HAP-1 (cell line): ENCODE data around the gene BACE2.

ENCODE experiments used
- DNase-seq, 2 experiments: peaks; one replicate each; pipeline ENCODE4 v3.0.0-alpha.2; 2016 to 2020; ENCODE audit warnings: low spot score in 2 of 2
- H3K27me3 ChIP-seq: fragments of 250-450 bp; sonication (Bioruptor Pico); 2 replicates; pipeline ENCODE4 v1.5.1; 2020; ENCODE audit warnings: low read depth, mild to moderate bottlenecking, moderate library complexity
- H3K36me3 ChIP-seq: fragments of 250-450 bp; sonication (Bioruptor Pico); replicated peaks from 2 replicates; pipeline ENCODE4 v1.5.1; 2020; ENCODE audit warnings: mild to moderate bottlenecking
- H3K4me1 ChIP-seq: fragments of 250-450 bp; sonication (Bioruptor Pico); 2 replicates; pipeline ENCODE4 v1.5.1; 2020; ENCODE audit warnings: mild to moderate bottlenecking
- H3K4me3 ChIP-seq: fragments of 250-450 bp; sonication (Bioruptor Pico); 2 replicates; pipeline ENCODE4 v1.5.1; 2020; ENCODE audit warnings: mild to moderate bottlenecking, moderate library complexity
- H3K9me3 ChIP-seq: fragments of 250-450 bp; sonication (Bioruptor Pico); 2 replicates; pipeline ENCODE4 v1.5.1; 2020; ENCODE audit warnings: mild to moderate bottlenecking, moderate library complexity
- in situ Hi-C: fragments of 300-500 bp; cut with MboI; formaldehyde crosslinking; loops from 3 replicates; pipeline ENCODE4 v1.14.3; 2020; ENCODE audit warnings: low sequenced_read_pairs, inconsistent platforms, mixed read lengths

BACE2 gene

GRCh38 chr21:41162096-41162495 is 5.9 kb upstream of the BACE2 start:
- H3K9me3 ChIP-seq, result 0 out of 2 replicates have a peak, but pooled peaks cover 2% of the 10 kb centered on the region
- in situ Hi-C loops, result no loop called here
- no peaks in the 10 kb centered on the region for H3K27me3 ChIP-seq
- H3K36me3 ChIP-seq, result no peaks in the 10 kb centered on the region
- DNase-seq, result no peak
- no peak overlapping the region for H3K4me3 ChIP-seq
- no peaks in the 10 kb centered on the region for H3K4me1 ChIP-seq

GRCh38 chr21:41163091-41163490 is 4.9 kb upstream of the BACE2 start:
- H3K36me3 ChIP-seq, result no peaks in the 10 kb centered on the region
- in situ Hi-C loops, result no loop called here
- H3K4me1 ChIP-seq, result no peaks in the 10 kb centered on the region
- H3K27me3 ChIP-seq, result no peaks in the 10 kb centered on the region
- H3K4me3 ChIP-seq, result no peak overlapping the region
- H3K9me3 ChIP-seq, result 0 out of 2 replicates have a peak, but pooled peaks cover 2% of the 10 kb centered on the region
- DNase-seq, result no peak

- Histone ChIP-seq H3K27me3 (no peaks in the 10 kb centered on the region), H3K9me3 (0 out of 2 replicates have a peak, but pooled peaks cover 2% of the 10 kb centered on the region), H3K36me3 (no peaks in the 10 kb centered on the region), H3K4me1 (no peaks in the 10 kb centered on the region), H3K4me3 (no peak overlapping the region)
- DNase-seq, result no peak
- in situ Hi-C loops, result no loop called here
Measured at GRCh38 chr21:41164052-41164451, 3.9 kb upstream of the BACE2 start.

- Histone ChIP-seq H3K36me3 (no peaks in the 10 kb centered on the region), H3K9me3 (0 out of 2 replicates have a peak, but pooled peaks cover 2% of the 10 kb centered on the region), H3K27me3 (no peaks in the 10 kb centered on the region), H3K4me1 (no peaks in the 10 kb centered on the region), H3K4me3 (no peak overlapping the region)
- DNase-seq, result no peak
- in situ Hi-C loops, result no loop called here
Measured at GRCh38 chr21:41164981-41165655, 2.8 kb upstream of the BACE2 start.

- Histone ChIP-seq H3K4me3 (no peak overlapping the region), H3K36me3 (no peaks in the 10 kb centered on the region), H3K4me1 (no peaks in the 10 kb centered on the region), H3K27me3 (no peaks in the 10 kb centered on the region), H3K9me3 (0 out of 2 replicates have a peak, but pooled peaks cover 2% of the 10 kb centered on the region)
- DNase-seq, result no peak
- in situ Hi-C loops, result no loop called here
Measured at GRCh38 chr21:41166884-41167283, 1.1 kb upstream of the BACE2 start.

- Histone ChIP-seq H3K27me3 (no peaks in the 10 kb centered on the region), H3K9me3 (0 out of 2 replicates have a peak, but pooled peaks cover 2% of the 10 kb centered on the region), H3K4me3 (no peak overlapping the region), H3K36me3 (no peaks in the 10 kb centered on the region), H3K4me1 (no peaks in the 10 kb centered on the region)
- no peak for DNase-seq
- in situ Hi-C loops, result no loop called here
Measured at GRCh38 chr21:41168391-41169257, 664 bp downstream of the BACE2 start.

GRCh38 chr21:41169258-41169576 is 1.3 kb downstream of the BACE2 start:
- Histone ChIP-seq H3K27me3 (no peaks in the 10 kb centered on the region), H3K9me3 (0 out of 2 replicates have a peak, but pooled peaks cover under 1% of the 10 kb centered on the region), H3K4me1 (no peaks in the 10 kb centered on the region), H3K36me3 (no peaks in the 10 kb centered on the region), H3K4me3 (no peak overlapping the region)
- no peak for DNase-seq
- in situ Hi-C loops, result no loop called here

- Histone ChIP-seq H3K4me1 (no peaks in the 10 kb centered on the region), H3K9me3 (no peaks in the 10 kb centered on the region), H3K36me3 (no peaks in the 10 kb centered on the region), H3K4me3 (no peak overlapping the region), H3K27me3 (no peaks in the 10 kb centered on the region)
- in situ Hi-C loops, result no loop called here
- no peak for DNase-seq
Measured at GRCh38 chr21:41169701-41170100, 1.7 kb downstream of the BACE2 start.

GRCh38 chr21:41170442-41170841 is 2.5 kb downstream of the BACE2 start:
- in situ Hi-C loops, result no loop called here
- no peaks in the 10 kb centered on the region for H3K27me3 ChIP-seq
- no peaks in the 10 kb centered on the region for H3K4me1 ChIP-seq
- H3K36me3 ChIP-seq, result no peaks in the 10 kb centered on the region
- no peaks in the 10 kb centered on the region for H3K9me3 ChIP-seq
- no peak for DNase-seq
- no peak overlapping the region for H3K4me3 ChIP-seq

GRCh38 chr21:41170859-41171609 is 3.1 kb downstream of the BACE2 start:
- H3K4me1 ChIP-seq, result no peaks in the 10 kb centered on the region
- in situ Hi-C loops, result no loop called here
- no peaks in the 10 kb centered on the region for H3K36me3 ChIP-seq
- H3K9me3 ChIP-seq, result no peaks in the 10 kb centered on the region
- no peak for DNase-seq
- no peaks in the 10 kb centered on the region for H3K27me3 ChIP-seq
- no peak overlapping the region for H3K4me3 ChIP-seq

GRCh38 chr21:41175080-41175479 is 7.1 kb downstream of the BACE2 start:
- no peaks in the 10 kb centered on the region for H3K27me3 ChIP-seq
- H3K4me3 ChIP-seq, result no peak overlapping the region
- no peaks in the 10 kb centered on the region for H3K4me1 ChIP-seq
- in situ Hi-C loops, result no loop called here
- DNase-seq, result no peak
- H3K9me3 ChIP-seq, result no peaks in the 10 kb centered on the region
- no peaks in the 10 kb centered on the region for H3K36me3 ChIP-seq

- Histone ChIP-seq H3K36me3 (no peaks in the 10 kb centered on the region), H3K27me3 (no peaks in the 10 kb centered on the region), H3K9me3 (no peaks in the 10 kb centered on the region; the same call in 1 of the 2 replicates), H3K4me3 (no peak overlapping the region), H3K4me1 (no peaks in the 10 kb centered on the region)
- in situ Hi-C loops, result no loop called here
- no peak for DNase-seq
Measured at GRCh38 chr21:41176846-41177245, 8.9 kb downstream of the BACE2 start.

GRCh38 chr21:41180752-41181151 is 12.8 kb downstream of the BACE2 start:
- H3K4me3 ChIP-seq, result no peak overlapping the region
- H3K9me3 ChIP-seq, result no peaks in the 10 kb centered on the region; the same call in 1 of the 2 replicates
- no peak for DNase-seq
- in situ Hi-C loops, result no loop called here
- no peaks in the 10 kb centered on the region for H3K36me3 ChIP-seq
- H3K27me3 ChIP-seq, result no peaks in the 10 kb centered on the region
- H3K4me1 ChIP-seq, result no peaks in the 10 kb centered on the region

- Histone ChIP-seq H3K4me3 (no peak overlapping the region), H3K4me1 (no peaks in the 10 kb centered on the region), H3K36me3 (no peaks in the 10 kb centered on the region), H3K9me3 (no peaks in the 10 kb centered on the region; the same call in 1 of the 2 replicates), H3K27me3 (no peaks in the 10 kb centered on the region)
- DNase-seq, result no peak
- in situ Hi-C loops, result no loop called here
Measured at GRCh38 chr21:41182547-41182946, 14.6 kb downstream of the BACE2 start.
